ENCODE measurements around the gene POU5F1.

The POU5F1 gene

GRCh38 chr6:31122791-31123706 is 47.4 kb downstream of the POU5F1 start:
- H3K27ac ChIP-seq, result peak overlapping the region; percentile 47
- TF ChIP-seq, protein P1, sequence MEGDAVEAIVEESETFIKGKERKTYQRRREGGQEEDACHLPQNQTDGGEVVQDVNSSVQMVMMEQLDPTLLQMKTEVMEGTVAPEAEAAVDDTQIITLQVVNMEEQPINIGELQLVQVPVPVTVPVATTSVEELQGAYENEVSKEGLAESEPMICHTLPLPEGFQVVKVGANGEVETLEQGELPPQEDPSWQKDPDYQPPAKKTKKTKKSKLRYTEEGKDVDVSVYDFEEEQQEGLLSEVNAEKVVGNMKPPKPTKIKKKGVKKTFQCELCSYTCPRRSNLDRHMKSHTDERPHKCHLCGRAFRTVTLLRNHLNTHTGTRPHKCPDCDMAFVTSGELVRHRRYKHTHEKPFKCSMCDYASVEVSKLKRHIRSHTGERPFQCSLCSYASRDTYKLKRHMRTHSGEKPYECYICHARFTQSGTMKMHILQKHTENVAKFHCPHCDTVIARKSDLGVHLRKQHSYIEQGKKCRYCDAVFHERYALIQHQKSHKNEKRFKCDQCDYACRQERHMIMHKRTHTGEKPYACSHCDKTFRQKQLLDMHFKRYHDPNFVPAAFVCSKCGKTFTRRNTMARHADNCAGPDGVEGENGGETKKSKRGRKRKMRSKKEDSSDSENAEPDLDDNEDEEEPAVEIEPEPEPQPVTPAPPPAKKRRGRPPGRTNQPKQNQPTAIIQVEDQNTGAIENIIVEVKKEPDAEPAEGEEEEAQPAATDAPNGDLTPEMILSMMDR (conservative IDR thresholded peaks at IDR 0.05), result no peak

- no peak overlapping the region; the same call in 1 of the 2 replicates for H3K27ac ChIP-seq
- TF ChIP-seq, protein P1 (conservative IDR thresholded peaks at IDR 0.05), result no peak
Measured at GRCh38 chr6:31121131-31121790, 49.2 kb downstream of the POU5F1 start.

DNA sequence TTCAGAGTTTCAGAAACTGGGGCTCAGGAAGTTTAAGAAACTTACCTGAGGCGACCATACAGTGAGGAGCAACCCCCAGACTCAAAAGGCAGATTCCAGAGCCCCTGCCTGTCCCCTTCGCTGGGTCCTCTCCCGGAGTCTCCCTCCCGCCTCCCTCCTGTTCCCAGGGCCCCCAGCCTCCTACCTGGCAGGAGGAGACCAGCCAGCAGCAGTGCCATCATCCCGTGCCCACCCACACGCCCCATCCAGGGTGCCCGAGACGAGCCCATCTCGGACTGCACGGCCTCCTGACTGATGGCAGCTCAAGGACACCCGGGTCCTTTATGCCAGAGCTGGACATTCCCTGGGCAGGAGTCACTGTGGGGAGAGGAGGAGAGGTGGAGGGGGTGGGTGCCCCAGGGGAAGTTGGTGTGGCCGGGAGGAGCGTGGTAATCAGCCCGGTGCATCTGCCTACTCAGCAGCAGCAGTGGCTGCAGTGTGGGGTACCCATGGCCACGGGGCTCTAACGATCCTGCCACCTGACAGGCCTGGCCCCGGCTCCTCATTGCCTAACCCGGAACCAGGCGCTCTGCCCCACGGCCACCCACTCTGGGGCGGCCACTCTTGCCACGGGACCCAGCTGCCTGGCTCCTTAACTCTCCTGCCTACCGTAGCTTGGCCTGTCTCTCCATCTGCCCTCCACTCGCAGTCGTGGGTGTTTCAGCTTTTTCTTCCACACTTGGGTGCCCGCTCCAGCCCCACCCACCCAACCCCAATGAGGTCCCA is 50.1 kb downstream of the POU5F1 start, which contains the start of gene CDSN:
Gene CDSN (minus strand): TSS at position 296 of the 765 bp plus-strand sequence. CDS start 27 bp downstream, at position 269.
- TF ChIP-seq, protein P1 (conservative IDR thresholded peaks at IDR 0.05), result no peak
- no peak within 1 kb of the TSS for H3K27ac ChIP-seq

GRCh38 chr6:31118178-31118577 is 52.3 kb downstream of the POU5F1 start:
- H3K27ac ChIP-seq, result no peak overlapping the region
- TF ChIP-seq, protein P1 (conservative IDR thresholded peaks at IDR 0.05), result no peak

GRCh38 chr6:31116661-31117385 is 53.7 kb downstream of the POU5F1 start:
- TF ChIP-seq, protein P1 (conservative IDR thresholded peaks at IDR 0.05), result no peak
- no peak overlapping the region for H3K27ac ChIP-seq

GRCh38 chr6:31115941-31116560 is 54.4 kb downstream of the POU5F1 start:
- TF ChIP-seq, protein P1 (conservative IDR thresholded peaks at IDR 0.05), result no peak
- no peak overlapping the region for H3K27ac ChIP-seq
